K562 (cell line): ENCODE measurements around the gene RINL. TPM values are rescaled to one million over a fixed set of nuclear protein-coding genes. Genes with fewer than 3 reads are reported as not detected.

Source experiments
- ATAC-seq: fragments of 200-7000 bp; cut with Tn5 transposase; 3 replicates; pipeline ENCODE4 v1.9.1; 2020; ENCODE audit warnings: moderate library complexity
- BruUV-seq: library from RNA; stranded (reverse); fragments of 400-500 nt; replicated peaks from 2 replicates; lab custom pipeline; 2021; lab: Mats Ljungman, UMichigan
- CTCF ChIA-PET: fragments of 300-600 bp; formaldehyde crosslinking; extraction: SDS; loops from one replicate; lab custom pipeline; 2021; ENCODE audit warnings: low intra/inter-chr PET ratio; lab: Yijun Ruan, JAX
- POLR2A ChIA-PET: fragments of 300-600, 350-650 bp; sonication (Branson Sonifier 250); formaldehyde crosslinking; extraction: SDS; loops from one replicate; lab custom pipeline; 2021; ENCODE audit warnings: antibody characterized with exemption, inconsistent platforms; lab: Yijun Ruan, JAX
- DNase-seq, 4 experiments: peaks; one replicate each; pipeline versions ENCODE4 v3.0.0 to v3.0.0-alpha.2; 2011 to 2018; ENCODE audit warnings: low spot score in 3 of 4, mixed read lengths in 3 of 4; ENCODE audit errors: extremely low read depth in 1 of 4
- FAIRE-seq: peaks from 2 replicates; lab custom pipeline; 2011; peaks lifted over from hg19 to GRCh38; lab: Jason Lieb, UNC
- H2AFZ ChIP-seq: 2 replicates; pipeline ENCODE4 v1.6.0; 2011; ENCODE audit warnings: low read depth, low read length, control low read depth, inconsistent platforms
- H3K27ac ChIP-seq: fragments of 200-600 bp; 3 replicates; pipeline ENCODE4 v1.8.0; 2011; ENCODE audit warnings: low read depth, mild to moderate bottlenecking, control low read depth, inconsistent platforms, low read length, moderate library complexity, mixed read lengths; ENCODE audit errors: extremely low read depth
- H3K27me3 ChIP-seq, 2 experiments: fragments of 300-600 bp in 1 of 2; 2 replicates in 1 of 2; 3 replicates in 1 of 2; pipeline versions ENCODE4 v1.6.0 to v1.8.0; 2011; ENCODE audit warnings: inconsistent platforms in 2 of 2, low read length in 2 of 2, mild to moderate bottlenecking in 1 of 2, mixed read lengths in 1 of 2, moderate library complexity in 1 of 2; ENCODE audit not compliant: control insufficient read depth in 2 of 2, insufficient read depth in 2 of 2
- H3K36me3 ChIP-seq: fragments of 300-600 bp; 3 replicates; pipeline ENCODE4 v1.8.0; 2011; ENCODE audit warnings: mild to moderate bottlenecking, low read length, inconsistent platforms; ENCODE audit not compliant: control insufficient read depth, insufficient read depth
- H3K4me1 ChIP-seq, 2 experiments: fragments of 200-600 bp in 1 of 2; replicated peaks in 1 of 2; 2 replicates in 1 of 2; 3 replicates in 1 of 2; pipeline versions ENCODE4 v1.5.1 to v1.8.0; 2011; ENCODE audit warnings: inconsistent platforms in 2 of 2, low read length in 2 of 2, mild to moderate bottlenecking in 1 of 2, mixed read lengths in 1 of 2, moderate library complexity in 1 of 2; ENCODE audit not compliant: control insufficient read depth in 2 of 2, insufficient read depth in 2 of 2
- H3K4me2 ChIP-seq: 2 replicates; pipeline ENCODE4 v1.6.1; 2011; ENCODE audit warnings: low read length, control low read depth, inconsistent platforms, mixed read lengths; ENCODE audit not compliant: insufficient read depth
- H3K4me3 ChIP-seq: fragments of 200-600 bp; sonication (generic), shearing (Covaris generic); 2 replicates; pipeline ENCODE4 v1.5.1; 2016; ENCODE audit warnings: control low read depth, inconsistent platforms
- H3K79me2 ChIP-seq: fragments of 200-600 bp; 3 replicates; pipeline ENCODE4 v1.8.0; 2011; ENCODE audit warnings: low read length, inconsistent platforms; ENCODE audit not compliant: control insufficient read depth, insufficient read depth
- H3K9ac ChIP-seq, 2 experiments: 2 replicates each; pipeline versions ENCODE4 v1.6.0 to v1.6.1; 2011; ENCODE audit warnings: low read depth in 2 of 2, low read length in 2 of 2, control low read depth in 1 of 2, inconsistent platforms in 1 of 2, mild to moderate bottlenecking in 1 of 2, mixed read lengths in 1 of 2; ENCODE audit not compliant: insufficient read depth in 1 of 2
- H3K9me1 ChIP-seq: one replicate; pipeline ENCODE4 v1.6.0; 2011; ENCODE audit warnings: inconsistent platforms, mild to moderate bottlenecking, low read length, moderate library complexity; ENCODE audit not compliant: control insufficient read depth, insufficient read depth
- H3K9me3 ChIP-seq: replicated peaks from 2 replicates; pipeline ENCODE4 v1.5.1; 2011; ENCODE audit warnings: low read depth, low read length, inconsistent platforms; ENCODE audit not compliant: control insufficient read depth, insufficient read depth
- H4K20me1 ChIP-seq: replicated peaks from 2 replicates; pipeline ENCODE4 v1.6.1; 2011; ENCODE audit warnings: low read length, inconsistent platforms, mixed read lengths; ENCODE audit not compliant: control insufficient read depth, insufficient read depth
- ATF3 ChIP-seq, 2 experiments: fragments of 450-650 bp in 1 of 2; sonication (generic) in 1 of 2; formaldehyde crosslinking in 1 of 2; IDR thresholded peaks in 1 of 2; conservative IDR thresholded peaks in 1 of 2; 2 replicates each; pipeline versions ENCODE4 v1.6.1 to v1.8.1; 2016 to 2023; ENCODE audit warnings: mild to moderate bottlenecking in 2 of 2, moderate library complexity in 2 of 2, inconsistent platforms in 1 of 2, missing genetic modification reagents in 1 of 2
- CEBPG ChIP-seq, 3 experiments: fragments of 200-800 bp in 1 of 3; sonication (Bioruptor generic) in 1 of 3; sonication (generic) in 1 of 3; formaldehyde crosslinking in 1 of 3; IDR thresholded peaks in 2 of 3; conservative IDR thresholded peaks in 1 of 3; 2 replicates each; pipeline versions ENCODE4 v1.6.1 to v1.8.0; 2016 to 2022; ENCODE audit warnings: missing compliant biosample characterization in 2 of 3, missing genetic modification characterization in 2 of 3, mild to moderate bottlenecking in 1 of 3, missing genetic modification reagents in 1 of 3
- NFATC3 ChIP-seq: fragments of 450-650 bp; IDR thresholded peaks from 2 replicates; pipeline ENCODE4 v1.6.1; 2017; ENCODE audit warnings: mild to moderate bottlenecking
- WGBS: fragments of 100-300 bp; shearing (Covaris generic); methylation state at CpG from one replicate; pipeline ENCODE4 v1.1.6; 2016; ENCODE audit warnings: low coverage, mixed read lengths; ENCODE audit not compliant: insufficient coverage; ENCODE audit errors: missing lambda C conversion rate; 5-methylcytosine and 5-hydroxymethylcytosine counted together
- in situ Hi-C: fragments of 300-500 bp; cut with MboI; formaldehyde crosslinking; loops from 4 replicates; pipeline ENCODE4 v1.15.0; 2018; ENCODE audit warnings: inconsistent platforms, mixed read lengths
- intact Hi-C: fragments of 100-400 bp; cut with micrococcal nuclease; formaldehyde crosslinking; loops from 2 replicates; pipeline ENCODE4 v1.14.2; 2022
- polyA plus RNA-seq, 8 experiments: library from polyadenylated mRNA; depleted of rRNA in 4 of 8; stranded (reverse) in 5 of 8; unstranded in 3 of 8; fragments of >200 nt; fragmentation: Nextera tagmentation in 2 of 8; fragmentation: Illumina TruSeq in 1 of 8; extraction: Ambion mirVana in 2 of 8; extraction: Trizol in 1 of 8; gene quantifications; 2 replicates each; pipeline versions ENCODE4 v1.2.1 to v1.2.3, GENCODE V29; 2011 to 2014; ENCODE audit warnings: inconsistent platforms in 1 of 8, missing spikeins in 1 of 8
- total RNA-seq, 7 experiments: library from RNA; depleted of rRNA in 6 of 7; stranded (reverse); fragments of >200 nt in 6 of 7; fragmentation: Illumina TruSeq in 2 of 7; extraction: Trizol in 2 of 7; gene quantifications; 2 replicates each; pipeline versions ENCODE4 v1.2.1 to v1.2.3, GENCODE V29; 2011 to 2021; ENCODE audit warnings: low replicate concordance in 1 of 7

RINL gene
- total and polyA plus RNA-seq, 9 of the 15 experiments (the other 6 are each of a cell fraction or from before 2014, with no cell fraction given), result 0.82 to 10.9 (median 4.9) TPM

GRCh38 chr19:38834590-38834989 is 43.5 kb downstream of the RINL start:
- peaks cover 51% of the 10 kb centered on the region for H3K36me3 ChIP-seq
- intact Hi-C loops (loop anchor here (5.0 kb wide), 2 partner anchors 97 to 98 kb away; partner anchors contain the start of genes MRPS12 and SARS2), in situ Hi-C loops (no loop called here)
- 88% methylated on average over 6 of the region's 6 CpGs for WGBS
- TF ChIP-seq NFATC3, result no peak
- TF ChIP-seq CEBPG (CRISPR knock-in tag; IDR thresholded peaks at IDR 0.05), result no peak
- TF ChIP-seq CEBPG (tag; conservative IDR thresholded peaks at IDR 0.05 in 1 of 2, IDR thresholded peaks at IDR 0.05 in 1 of 2), result peak in 1 of 2 experiments; percentile 23; a peak in 1 of 4 replicates
- peak; percentile 35; the same call in 1 of the 2 replicates for TF ChIP-seq ATF3 (IDR thresholded peaks at IDR 0.05)
- no peak for TF ChIP-seq ATF3 (CRISPR knock-in tag; conservative IDR thresholded peaks at IDR 0.05)
- H3K4me1 ChIP-seq, result peaks cover 11 to 26% of the 10 kb centered on the region in 2 experiments; a peak in 4 of 5 replicates
- no TSS peak for BruUV-seq
- peaks cover 10% of the 10 kb centered on the region for H3K79me2 ChIP-seq
- no peak overlapping the region for H3K9ac ChIP-seq
- ChIA-PET POLR2A (interaction anchor here (0.6 to 2.1 kb wide), 12 partner anchors 10 to 1873 kb away, joined by 3 to 10 read pairs (median 4); no protein-coding TSS in a partner anchor), CTCF (no interaction called here)
- ATAC-seq (no peak), DNase-seq (no peak), FAIRE-seq (no peak)
- no peaks in the 10 kb centered on the region for H3K27me3 ChIP-seq
- H2AFZ ChIP-seq, result no peak overlapping the region
- no peak overlapping the region for H3K4me2 ChIP-seq
- 0 out of 2 replicates have a peak, but pooled peaks cover 9% of the 10 kb centered on the region for H4K20me1 ChIP-seq
- H3K27ac ChIP-seq, result no peak overlapping the region
- no peaks in the 10 kb centered on the region for H3K9me3 ChIP-seq
- H3K9me1 ChIP-seq, result no peaks in the 10 kb centered on the region
- H3K4me3 ChIP-seq, result no peak overlapping the region
